OCI-LY7 (cell line): ENCODE data around the gene PFKL. TPM values are rescaled to one million over a fixed set of nuclear protein-coding genes. Genes with fewer than 3 reads are reported as not detected.

Experiments used
- BruUV-seq: library from RNA; stranded (reverse); fragments of 400-500 nt; replicated peaks from 2 replicates; lab custom pipeline; 2021; lab: Mats Ljungman, UMichigan
- CTCF ChIA-PET: fragments of 300-600 bp; sonication (Branson Sonifier 250); formaldehyde crosslinking; loops from one replicate; lab custom pipeline; 2022; ENCODE audit warnings: antibody characterized with exemption; ENCODE audit not compliant: unreplicated experiment; lab: Charles Lee
- POLR2A ChIA-PET: fragments of 300-600 bp; sonication (Branson Sonifier 250); formaldehyde crosslinking; loops from one replicate; lab custom pipeline; 2022; ENCODE audit warnings: antibody characterized with exemption; lab: Charles Lee
- DNase-seq: peaks from one replicate; pipeline ENCODE4 v3.0.0-alpha.2; 2015; ENCODE audit warnings: low spot score
- H2AFZ ChIP-seq: fragments of 200-600 bp; sonication (generic), shearing (Covaris generic); 2 replicates; pipeline ENCODE4 v1.6.1; 2014; ENCODE audit warnings: mild to moderate bottlenecking, antibody characterized with exemption, low read length, moderate library complexity
- H3K27ac ChIP-seq: fragments of 200-600 bp; sonication (generic); 2 replicates; pipeline ENCODE4 v1.5.1; 2014; ENCODE audit warnings: mixed run types, low read depth, mild to moderate bottlenecking, moderate library complexity, low read length, inconsistent platforms; ENCODE audit not compliant: poor library complexity, severe bottlenecking
- H3K36me3 ChIP-seq: fragments of 200-600 bp; sonication (generic); 2 replicates; pipeline ENCODE4 v1.6.1; 2014; ENCODE audit warnings: mild to moderate bottlenecking, antibody characterized with exemption, low read length, moderate library complexity, mixed read lengths; ENCODE audit not compliant: insufficient read depth
- H3K4me1 ChIP-seq: fragments of 200-600 bp; sonication (generic); 2 replicates; pipeline ENCODE4 v1.5.1; 2014; ENCODE audit warnings: mild to moderate bottlenecking, low read length; ENCODE audit not compliant: insufficient read depth, poor library complexity, severe bottlenecking
- H3K4me2 ChIP-seq: fragments of 200-600 bp; sonication (generic); 2 replicates; pipeline ENCODE4 v1.6.1; 2014; ENCODE audit warnings: mild to moderate bottlenecking, low read length
- H3K4me3 ChIP-seq: fragments of 200-600 bp; sonication (generic); 2 replicates; pipeline ENCODE4 v1.5.1; 2014; ENCODE audit warnings: mild to moderate bottlenecking, low read depth, low read length; ENCODE audit not compliant: poor library complexity, severe bottlenecking
- H3K79me2 ChIP-seq: fragments of 200-600 bp; sonication (generic); 2 replicates; pipeline ENCODE4 v1.6.1; 2016; ENCODE audit warnings: low read depth, mild to moderate bottlenecking, low read length, moderate library complexity, mixed read lengths; ENCODE audit not compliant: insufficient read depth
- H3K9me2 ChIP-seq: fragments of 200-600 bp; sonication (generic); 2 replicates; pipeline ENCODE4 v1.6.1; 2016; ENCODE audit warnings: mild to moderate bottlenecking, low read length, mixed read lengths; ENCODE audit not compliant: insufficient read depth
- H3K9me3 ChIP-seq: fragments of 200-600 bp; sonication (generic); 2 replicates; pipeline ENCODE4 v1.6.1; 2014; ENCODE audit warnings: mild to moderate bottlenecking, mixed run types, low read length, mixed read lengths
- H4K20me1 ChIP-seq: fragments of 200-600 bp; sonication (generic); 2 replicates; pipeline ENCODE4 v1.6.1; 2014; ENCODE audit warnings: mild to moderate bottlenecking, antibody characterized with exemption, low read length, moderate library complexity, mixed read lengths; ENCODE audit not compliant: insufficient read depth
- EZH2phosphoT487 ChIP-seq: fragments of 200-600 bp; sonication (generic); IDR thresholded peaks from 2 replicates; pipeline ENCODE4 v1.6.1; 2018; ENCODE audit warnings: low read depth, borderline replicate concordance, mild to moderate bottlenecking, mixed run types, antibody characterized with exemption, low read length, moderate library complexity, mixed read lengths
- intact Hi-C: fragments of 100-400 bp; cut with micrococcal nuclease; formaldehyde crosslinking; loops from one replicate; pipeline ENCODE4 v1.10.0; 2022; ENCODE audit not compliant: unreplicated experiment
- total RNA-seq, 2 experiments: library from RNA; depleted of rRNA in 1 of 2; stranded (reverse); fragments of >200 nt in 1 of 2; shearing (Covaris generic) in 1 of 2; gene quantifications; 2 replicates each; pipeline ENCODE4 v1.2.3, GENCODE V29; 2014 to 2022
- TF ChIP-seq, protein P1 (sequence below): fragments of 200-600 bp; sonication (generic); conservative IDR thresholded peaks from 2 replicates; pipeline ENCODE4 v1.5.1; 2014; ENCODE audit warnings: mild to moderate bottlenecking, antibody characterized with exemption, low read length, moderate library complexity, mixed read lengths

Gene PFKL
- total RNA-seq, 2 experiments from 2014 or later, result 102 to 128 TPM

DNA sequence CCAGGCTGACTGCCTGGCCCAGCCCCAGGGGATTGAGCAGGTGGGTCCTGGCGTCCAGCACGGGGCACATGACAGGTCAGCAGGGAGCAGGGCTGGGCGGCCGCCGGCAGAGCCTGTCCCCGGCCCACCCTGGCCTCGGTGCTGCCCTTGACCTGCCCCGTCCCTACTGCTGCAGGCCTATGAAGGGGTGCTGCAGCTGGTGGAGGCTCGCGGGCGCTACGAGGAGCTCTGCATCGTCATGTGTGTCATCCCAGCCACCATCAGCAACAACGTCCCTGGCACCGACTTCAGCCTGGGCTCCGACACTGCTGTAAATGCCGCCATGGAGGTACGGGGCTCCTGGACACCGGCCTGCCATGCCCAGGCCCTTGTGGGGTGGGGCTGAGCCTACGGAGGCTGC is 23.7 kb downstream of the PFKL start:
- intact Hi-C loops, result no loop called here

DNA sequence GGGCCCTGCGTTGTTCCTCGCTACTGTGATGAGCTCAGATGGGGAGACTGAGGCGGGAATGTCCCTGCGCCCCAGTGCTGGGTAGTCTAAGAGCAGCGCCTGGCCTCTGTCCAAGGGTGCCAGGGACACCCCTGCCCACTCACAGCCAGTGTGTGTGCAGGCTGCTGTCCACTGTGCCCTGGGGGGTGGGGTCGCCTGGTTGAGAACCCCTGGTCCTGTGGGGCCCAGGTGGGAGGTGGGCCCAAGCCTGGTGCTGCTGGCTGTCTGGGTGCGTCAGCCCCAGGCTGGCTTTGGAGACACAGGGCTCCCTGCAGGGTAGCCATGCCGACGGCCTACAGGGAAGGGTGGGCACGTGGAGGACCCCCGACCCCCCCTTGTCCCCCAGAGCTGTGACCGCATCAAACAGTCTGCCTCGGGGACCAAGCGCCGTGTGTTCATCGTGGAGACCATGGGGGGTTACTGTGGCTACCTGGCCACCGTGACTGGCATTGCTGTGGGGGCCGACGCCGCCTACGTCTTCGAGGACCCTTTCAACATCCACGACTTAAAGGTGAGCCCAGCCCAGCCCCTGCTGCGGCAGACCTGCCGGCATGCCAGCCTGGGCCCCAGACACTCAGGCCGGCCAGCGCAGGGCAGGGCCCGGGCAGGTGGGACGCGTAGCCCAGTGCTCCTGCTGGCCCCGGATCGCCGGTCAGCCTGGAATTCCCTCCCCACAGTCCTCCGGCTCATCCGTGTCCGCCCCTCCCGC is 24.4 kb downstream of the PFKL start:
- TF ChIP-seq, protein P1, sequence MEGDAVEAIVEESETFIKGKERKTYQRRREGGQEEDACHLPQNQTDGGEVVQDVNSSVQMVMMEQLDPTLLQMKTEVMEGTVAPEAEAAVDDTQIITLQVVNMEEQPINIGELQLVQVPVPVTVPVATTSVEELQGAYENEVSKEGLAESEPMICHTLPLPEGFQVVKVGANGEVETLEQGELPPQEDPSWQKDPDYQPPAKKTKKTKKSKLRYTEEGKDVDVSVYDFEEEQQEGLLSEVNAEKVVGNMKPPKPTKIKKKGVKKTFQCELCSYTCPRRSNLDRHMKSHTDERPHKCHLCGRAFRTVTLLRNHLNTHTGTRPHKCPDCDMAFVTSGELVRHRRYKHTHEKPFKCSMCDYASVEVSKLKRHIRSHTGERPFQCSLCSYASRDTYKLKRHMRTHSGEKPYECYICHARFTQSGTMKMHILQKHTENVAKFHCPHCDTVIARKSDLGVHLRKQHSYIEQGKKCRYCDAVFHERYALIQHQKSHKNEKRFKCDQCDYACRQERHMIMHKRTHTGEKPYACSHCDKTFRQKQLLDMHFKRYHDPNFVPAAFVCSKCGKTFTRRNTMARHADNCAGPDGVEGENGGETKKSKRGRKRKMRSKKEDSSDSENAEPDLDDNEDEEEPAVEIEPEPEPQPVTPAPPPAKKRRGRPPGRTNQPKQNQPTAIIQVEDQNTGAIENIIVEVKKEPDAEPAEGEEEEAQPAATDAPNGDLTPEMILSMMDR, result no peak
- no peak for TF ChIP-seq EZH2phosphoT487
- ChIA-PET POLR2A (no interaction called here), CTCF (no interaction called here)
- Histone ChIP-seq H3K4me2 (no peak overlapping the region), H3K79me2 (no peaks in the 10 kb centered on the region), H3K27ac (no peak overlapping the region), H3K36me3 (peaks cover 45% of the 10 kb centered on the region; the same call in 1 of the 2 replicates), H3K9me3 (no peaks in the 10 kb centered on the region), H3K4me3 (no peak overlapping the region), H3K4me1 (no peaks in the 10 kb centered on the region), H4K20me1 (no peaks in the 10 kb centered on the region), H2AFZ (no peak overlapping the region), H3K9me2 (no peaks in the 10 kb centered on the region)
- BruUV-seq, result no TSS peak
- intact Hi-C loops, result no loop called here
- DNase-seq, result no peak

More for the DNA sequence above, 23.7 kb downstream of the PFKL start:
- Histone ChIP-seq H3K4me3 (no peak overlapping the region), H3K4me2 (no peak overlapping the region), H2AFZ (no peak overlapping the region), H4K20me1 (no peaks in the 10 kb centered on the region), H3K79me2 (no peaks in the 10 kb centered on the region), H3K27ac (no peak overlapping the region), H3K9me3 (no peaks in the 10 kb centered on the region), H3K36me3 (peaks cover 47% of the 10 kb centered on the region; the same call in 1 of the 2 replicates), H3K4me1 (no peaks in the 10 kb centered on the region), H3K9me2 (no peaks in the 10 kb centered on the region)
- CTCF ChIA-PET, result no interaction called here
- no TSS peak for BruUV-seq
- no peak for TF ChIP-seq EZH2phosphoT487
- TF ChIP-seq, protein P1, result no peak
- POLR2A ChIA-PET, result no interaction called here
- no peak for DNase-seq

DNA sequence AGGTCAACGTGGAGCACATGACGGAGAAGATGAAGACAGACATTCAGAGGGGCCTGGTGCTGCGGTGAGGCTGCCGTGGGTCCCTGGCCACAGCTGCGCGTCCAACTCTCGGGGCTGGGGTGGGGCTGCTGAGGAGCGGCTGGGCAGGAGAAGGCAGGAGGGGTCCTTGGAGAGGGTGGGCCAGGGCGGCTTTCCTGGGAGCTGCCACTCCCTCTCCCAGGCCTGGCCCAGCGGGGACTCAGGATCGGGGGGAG is 24.9 kb downstream of the PFKL start:
- DNase-seq, result no peak
- H4K20me1 ChIP-seq, result no peaks in the 10 kb centered on the region
- TF ChIP-seq EZH2phosphoT487, result no peak
- TF ChIP-seq, protein P1, result no peak
- POLR2A ChIA-PET, result no interaction called here
- H3K9me2 ChIP-seq, result no peaks in the 10 kb centered on the region
- H3K79me2 ChIP-seq, result no peaks in the 10 kb centered on the region
- no TSS peak for BruUV-seq
- no peaks in the 10 kb centered on the region for H3K4me1 ChIP-seq
- no peak overlapping the region for H3K27ac ChIP-seq
- CTCF ChIA-PET, result no interaction called here
- H3K4me3 ChIP-seq, result no peak overlapping the region
- H3K4me2 ChIP-seq, result no peak overlapping the region
- H2AFZ ChIP-seq, result no peak overlapping the region
- intact Hi-C loops, result no loop called here
- no peaks in the 10 kb centered on the region for H3K9me3 ChIP-seq
- peaks cover 42% of the 10 kb centered on the region; the same call in 1 of the 2 replicates for H3K36me3 ChIP-seq
